ENCODE measurements around the gene MAPK8IP3. TPM values are rescaled to one million over a fixed set of nuclear protein-coding genes. Genes with fewer than 3 reads are reported as not detected.

The MAPK8IP3 gene
- total RNA-seq = 135 TPM

GRCh38 chr16:1705688-1706385, at the start of gene MAPK8IP3:
Gene MAPK8IP3 (plus strand): TSS chr16:1706195. CDS start chr16:1706340, 145 bp downstream.
- Histone ChIP-seq H3K27me3 (ENCODE audit: insufficient read depth, low read length) (no peaks in the 10 kb centered on the region), H3K4me3 (ENCODE audit: low read length) (peak within 1 kb of the TSS; percentile 81), H3K9me3 (ENCODE audit: low read depth, low read length) (no peaks in the 10 kb centered on the region), H3K4me1 (ENCODE audit: insufficient read depth, low read length) (peaks cover 33% of the 10 kb centered on the region)

DNA sequence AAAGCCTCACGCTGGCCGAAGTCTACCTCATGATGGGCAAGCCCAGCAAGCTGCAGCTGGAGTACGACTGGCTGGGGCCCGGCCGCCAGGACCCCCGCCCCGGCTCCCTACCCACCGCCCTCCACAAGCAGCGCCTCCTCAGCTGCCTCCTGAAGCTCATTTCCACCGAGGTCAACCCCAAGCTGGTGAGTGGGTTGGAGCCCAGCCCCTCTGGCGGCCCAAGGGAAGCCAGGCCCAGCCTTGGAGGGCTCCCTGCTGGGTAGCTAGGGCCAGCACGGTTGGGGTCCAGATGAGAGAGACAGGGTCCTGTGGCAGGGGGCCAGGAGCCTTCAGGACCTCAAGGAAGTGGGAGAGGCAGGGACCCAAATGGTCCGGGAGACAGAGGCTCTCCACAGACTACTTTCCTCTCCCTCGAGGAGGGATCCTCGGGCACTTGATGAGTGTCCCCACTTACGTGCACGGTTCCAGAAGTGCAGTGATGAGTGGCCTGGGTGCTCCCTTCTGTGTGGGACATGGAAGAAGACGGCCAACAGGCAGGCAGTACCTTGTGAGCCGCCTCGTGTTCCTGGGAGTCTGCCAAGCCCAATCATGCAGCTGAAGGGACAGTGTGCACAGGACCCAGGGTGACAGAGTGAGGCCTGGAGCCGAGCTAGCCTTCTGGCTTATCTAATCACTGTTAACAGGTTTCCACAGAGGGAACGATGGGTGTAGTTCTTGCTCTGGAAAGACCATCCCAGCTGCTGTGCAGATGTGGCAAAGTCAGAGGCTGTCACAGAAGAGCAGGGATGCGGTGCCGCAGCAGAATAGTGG, 49.0 kb upstream of the MAPK8IP3 start:
- H3K27me3 ChIP-seq (ENCODE audit: insufficient read depth, low read length) = no peaks in the 10 kb centered on the region
- H3K4me1 ChIP-seq (ENCODE audit: insufficient read depth, low read length) = no peaks in the 10 kb centered on the region
- no peak overlapping the region for H3K4me3 ChIP-seq (ENCODE audit: low read length)
- H3K9me3 ChIP-seq (ENCODE audit: low read depth, low read length) = no peaks in the 10 kb centered on the region

GRCh38 chr16:1657841-1658240, 48.2 kb upstream of the MAPK8IP3 start:
- no peaks in the 10 kb centered on the region for H3K4me1 ChIP-seq (ENCODE audit: insufficient read depth, low read length)
- H3K9me3 ChIP-seq (ENCODE audit: low read depth, low read length) = no peaks in the 10 kb centered on the region
- H3K4me3 ChIP-seq (ENCODE audit: low read length) = no peak overlapping the region
- no peaks in the 10 kb centered on the region for H3K27me3 ChIP-seq (ENCODE audit: insufficient read depth, low read length)

- no peaks in the 10 kb centered on the region for H3K9me3 ChIP-seq (ENCODE audit: low read depth, low read length)
- no peak overlapping the region for H3K4me3 ChIP-seq (ENCODE audit: low read length)
- no peaks in the 10 kb centered on the region for H3K27me3 ChIP-seq (ENCODE audit: insufficient read depth, low read length)
- H3K4me1 ChIP-seq (ENCODE audit: insufficient read depth, low read length) = no peaks in the 10 kb centered on the region
Observed at GRCh38 chr16:1659031-1659430, 47.0 kb upstream of the MAPK8IP3 start.

GRCh38 chr16:1661826-1662225, 44.2 kb upstream of the MAPK8IP3 start:
- H3K27me3 ChIP-seq (ENCODE audit: insufficient read depth, low read length) = no peaks in the 10 kb centered on the region

GRCh38 chr16:1662543-1662942, 43.5 kb upstream of the MAPK8IP3 start:
- Histone ChIP-seq H3K27me3 (ENCODE audit: insufficient read depth, low read length) (no peaks in the 10 kb centered on the region), H3K4me3 (ENCODE audit: low read length) (no peak overlapping the region), H3K9me3 (ENCODE audit: low read depth, low read length) (no peaks in the 10 kb centered on the region), H3K4me1 (ENCODE audit: insufficient read depth, low read length) (no peaks in the 10 kb centered on the region)

More at GRCh38 chr16:1661826-1662225, 44.2 kb upstream of the MAPK8IP3 start:
- Histone ChIP-seq H3K4me1 (ENCODE audit: insufficient read depth, low read length) (no peaks in the 10 kb centered on the region), H3K4me3 (ENCODE audit: low read length) (no peak overlapping the region), H3K9me3 (ENCODE audit: low read depth, low read length) (no peaks in the 10 kb centered on the region)

DNA sequence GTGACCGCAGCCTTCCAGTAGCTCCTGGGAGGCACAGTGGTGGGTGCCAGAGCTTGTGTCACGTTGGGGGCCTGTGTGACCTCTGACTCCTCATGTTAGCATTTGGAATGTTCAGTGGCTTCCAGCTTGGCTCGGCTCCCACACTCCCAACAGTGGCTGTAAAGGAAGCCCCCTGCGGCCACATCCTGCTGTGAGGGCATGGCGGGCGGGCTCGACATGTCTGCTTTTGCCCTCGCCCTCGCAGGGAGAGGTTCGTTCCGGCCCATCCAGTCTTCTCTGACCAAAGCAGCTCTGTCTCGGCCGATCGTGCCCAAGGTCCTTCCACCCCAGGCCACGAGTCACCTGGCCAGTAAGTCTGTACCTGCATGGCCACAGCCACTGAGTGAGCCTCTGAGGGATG, 40.2 kb upstream of the MAPK8IP3 start:
- no peak overlapping the region for H3K4me3 ChIP-seq (ENCODE audit: low read length)
- no peaks in the 10 kb centered on the region for H3K4me1 ChIP-seq (ENCODE audit: insufficient read depth, low read length)
- no peaks in the 10 kb centered on the region for H3K27me3 ChIP-seq (ENCODE audit: insufficient read depth, low read length)
- H3K9me3 ChIP-seq (ENCODE audit: low read depth, low read length) = no peaks in the 10 kb centered on the region

- Histone ChIP-seq H3K9me3 (ENCODE audit: low read depth, low read length) (no peaks in the 10 kb centered on the region), H3K4me3 (ENCODE audit: low read length) (no peak overlapping the region), H3K27me3 (ENCODE audit: insufficient read depth, low read length) (no peaks in the 10 kb centered on the region), H3K4me1 (ENCODE audit: insufficient read depth, low read length) (no peaks in the 10 kb centered on the region)
Observed at GRCh38 chr16:1666316-1666715, 39.7 kb upstream of the MAPK8IP3 start.

- H3K9me3 ChIP-seq (ENCODE audit: low read depth, low read length) = no peaks in the 10 kb centered on the region
- no peak overlapping the region for H3K4me3 ChIP-seq (ENCODE audit: low read length)
- H3K27me3 ChIP-seq (ENCODE audit: insufficient read depth, low read length) = no peaks in the 10 kb centered on the region
- no peaks in the 10 kb centered on the region for H3K4me1 ChIP-seq (ENCODE audit: insufficient read depth, low read length)
Observed at GRCh38 chr16:1667271-1667670, 38.7 kb upstream of the MAPK8IP3 start.

DNA sequence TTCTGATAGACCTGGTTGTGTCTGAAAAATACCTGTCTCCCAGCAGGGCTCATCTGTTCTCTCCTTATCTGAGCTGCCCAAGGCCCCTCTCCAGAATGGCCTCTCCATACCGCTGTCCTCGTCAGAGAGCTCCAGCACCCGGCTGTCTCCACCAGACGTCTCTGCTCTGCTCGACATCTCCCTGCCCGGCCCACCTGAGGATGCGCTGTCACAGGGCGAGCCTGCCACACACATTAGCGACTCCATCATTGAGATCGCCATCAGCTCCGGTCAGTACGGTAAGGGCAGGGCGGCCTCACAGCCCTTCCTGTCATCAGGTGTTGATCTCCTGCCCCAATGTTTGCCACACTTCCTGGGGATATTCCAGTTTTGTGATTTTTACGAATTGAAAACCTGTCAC, 38.1 kb upstream of the MAPK8IP3 start:
- H3K4me3 ChIP-seq (ENCODE audit: low read length) = no peak overlapping the region
- no peaks in the 10 kb centered on the region for H3K27me3 ChIP-seq (ENCODE audit: insufficient read depth, low read length)
- no peaks in the 10 kb centered on the region for H3K4me1 ChIP-seq (ENCODE audit: insufficient read depth, low read length)
- no peaks in the 10 kb centered on the region for H3K9me3 ChIP-seq (ENCODE audit: low read depth, low read length)

- no peak overlapping the region for H3K4me3 ChIP-seq (ENCODE audit: low read length)
- H3K4me1 ChIP-seq (ENCODE audit: insufficient read depth, low read length) = no peaks in the 10 kb centered on the region
- H3K9me3 ChIP-seq (ENCODE audit: low read depth, low read length) = no peaks in the 10 kb centered on the region
- no peaks in the 10 kb centered on the region for H3K27me3 ChIP-seq (ENCODE audit: insufficient read depth, low read length)
Observed at GRCh38 chr16:1668612-1669319, 37.2 kb upstream of the MAPK8IP3 start.

- H3K27me3 ChIP-seq (ENCODE audit: insufficient read depth, low read length) = no peaks in the 10 kb centered on the region
- H3K4me1 ChIP-seq (ENCODE audit: insufficient read depth, low read length) = no peaks in the 10 kb centered on the region
- H3K4me3 ChIP-seq (ENCODE audit: low read length) = no peak overlapping the region
- H3K9me3 ChIP-seq (ENCODE audit: low read depth, low read length) = no peaks in the 10 kb centered on the region
Observed at GRCh38 chr16:1669698-1670097, 36.3 kb upstream of the MAPK8IP3 start.

- Histone ChIP-seq H3K27me3 (ENCODE audit: insufficient read depth, low read length) (no peaks in the 10 kb centered on the region), H3K9me3 (ENCODE audit: low read depth, low read length) (no peaks in the 10 kb centered on the region), H3K4me3 (ENCODE audit: low read length) (no peak overlapping the region), H3K4me1 (ENCODE audit: insufficient read depth, low read length) (no peaks in the 10 kb centered on the region)
Observed at GRCh38 chr16:1670371-1670770, 35.6 kb upstream of the MAPK8IP3 start.

DNA sequence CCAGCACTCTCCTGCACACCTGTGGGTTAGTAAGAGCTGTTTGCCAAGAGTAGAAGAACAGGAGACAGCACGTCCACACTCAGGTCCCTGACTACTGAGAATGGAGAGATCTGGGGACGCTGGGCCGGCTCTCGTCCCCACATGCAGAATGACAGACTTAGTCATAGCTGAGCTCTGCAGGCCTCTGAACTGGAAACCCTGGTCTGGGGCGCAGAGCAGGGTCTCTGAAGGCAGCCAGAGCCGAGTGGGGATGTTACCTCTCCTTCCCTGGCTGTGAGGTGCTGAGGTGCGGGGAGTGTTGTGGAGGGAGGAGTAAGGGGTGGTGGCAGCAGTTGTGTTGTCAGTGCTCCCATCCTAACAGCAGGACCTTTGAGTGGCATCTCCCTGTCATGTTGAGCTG, 35.1 kb upstream of the MAPK8IP3 start:
- no peaks in the 10 kb centered on the region for H3K9me3 ChIP-seq (ENCODE audit: low read depth, low read length)

DNA sequence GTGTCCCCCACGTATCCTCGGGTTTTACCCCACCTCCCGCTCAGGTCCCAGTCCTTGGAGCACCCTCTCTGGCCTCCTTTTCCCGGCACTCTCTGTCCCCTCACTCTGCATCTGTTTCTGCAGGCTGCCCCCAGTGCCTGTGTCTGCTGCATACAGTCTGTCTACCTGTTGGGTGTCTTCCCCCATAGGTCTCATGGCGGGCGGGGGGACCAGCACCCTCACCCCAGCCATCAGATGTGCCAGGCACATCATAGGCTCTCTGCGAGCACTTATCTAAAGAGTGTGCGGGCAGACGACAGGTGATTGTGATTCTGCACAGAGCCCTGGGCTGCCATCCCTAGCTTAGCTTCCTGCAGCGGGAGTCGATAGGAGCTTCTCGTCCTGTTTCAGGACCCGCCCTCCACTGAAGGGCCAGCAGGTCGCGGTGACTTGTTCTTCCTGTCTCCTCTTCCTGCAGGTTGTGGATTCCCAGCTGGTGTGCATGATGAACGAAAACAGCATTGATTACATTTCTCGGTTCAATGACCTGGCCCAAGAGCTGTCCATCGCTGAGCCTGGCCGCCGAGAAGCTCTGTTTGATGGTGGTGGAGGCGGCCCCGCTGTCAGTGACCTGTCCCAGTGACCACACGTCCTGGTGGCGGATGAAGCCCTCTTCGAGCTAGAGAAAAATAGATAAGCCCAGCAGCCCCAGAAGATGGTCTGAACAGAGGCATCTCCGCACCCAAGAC, 32.4 kb upstream of the MAPK8IP3 start:
- H3K4me1 ChIP-seq (ENCODE audit: insufficient read depth, low read length) = peaks cover 6% of the 10 kb centered on the region
- no peaks in the 10 kb centered on the region for H3K9me3 ChIP-seq (ENCODE audit: low read depth, low read length)
- H3K27me3 ChIP-seq (ENCODE audit: insufficient read depth, low read length) = no peaks in the 10 kb centered on the region
- H3K4me3 ChIP-seq (ENCODE audit: low read length) = no peak overlapping the region

More for the DNA sequence above, 35.1 kb upstream of the MAPK8IP3 start:
- Histone ChIP-seq H3K27me3 (ENCODE audit: insufficient read depth, low read length) (no peaks in the 10 kb centered on the region), H3K4me3 (ENCODE audit: low read length) (no peak overlapping the region), H3K4me1 (ENCODE audit: insufficient read depth, low read length) (no peaks in the 10 kb centered on the region)

All from mononuclear cell (primary cell).